ENCODE results near the gene IL32. TPM values are rescaled to one million over a fixed set of nuclear protein-coding genes. Genes with fewer than 3 reads are reported as not detected.

IL32 gene
- total and polyA plus RNA-seq, 2 of the 4 experiments (the other 2 are of a cell fraction) = 25.6 to 95.7 TPM

GRCh38 chr16:3057181-3058138 is 8.0 kb upstream of the IL32 start (continued):
- TF ChIP-seq SMC3 (IDR thresholded peaks at IDR 0.05; ENCODE audit: low read depth, low read length) = no peak
- no peak for TF ChIP-seq BHLHE40 (IDR thresholded peaks at IDR 0.05; ENCODE audit: low read depth, low read length)

Measured in IMR-90 (cell line).